SIG-M5 treated with dmso at 0.1 percent for 504 hours (cell line): ENCODE data around the gene PHC2.
"Not testable (repeated sequence)": the region's sequence is repeated elsewhere in the genome, so short reads cannot be mapped to it uniquely, and the experiment has no call there.

Experiments
- DNase-seq: peaks from one replicate; lab custom pipeline; 2025; ENCODE audit not compliant: unreplicated experiment; lab: John Stamatoyannopoulos, UW

Gene PHC2

DNA sequence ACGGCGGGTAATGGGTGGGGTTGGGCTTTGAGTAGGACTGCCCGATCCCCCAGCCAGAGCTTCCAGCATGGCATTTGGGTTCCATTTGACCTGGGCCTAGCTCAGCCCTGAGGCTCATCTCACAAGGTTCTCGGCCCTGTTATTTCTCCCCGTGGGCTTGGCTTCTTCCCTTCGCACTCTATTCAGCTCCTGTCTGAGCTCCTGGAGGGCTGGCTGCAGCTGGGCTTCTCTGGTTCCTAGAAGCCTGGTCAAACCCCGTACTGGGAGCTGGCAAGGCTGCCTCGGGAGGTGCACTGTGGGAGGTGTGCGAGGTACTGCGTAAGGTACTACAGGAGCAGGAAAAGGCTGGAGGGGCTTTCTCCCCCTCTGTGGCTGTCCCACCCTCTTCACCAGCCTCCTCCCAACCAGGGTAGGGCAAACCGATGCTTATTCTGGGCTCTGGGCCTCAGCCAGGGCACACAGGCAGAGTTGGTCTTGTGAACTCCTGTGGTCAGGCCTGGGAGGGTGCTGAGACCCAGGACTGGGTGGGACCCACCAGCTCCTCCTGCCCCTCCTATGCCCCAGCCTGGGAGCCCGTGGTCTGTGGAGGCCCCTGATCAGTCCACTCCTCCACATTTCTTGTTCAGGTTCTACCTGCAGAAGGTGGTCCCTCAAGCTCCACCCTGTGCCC, 110.8 kb downstream of the PHC2 start:
- DNase-seq = no peak

DNA sequence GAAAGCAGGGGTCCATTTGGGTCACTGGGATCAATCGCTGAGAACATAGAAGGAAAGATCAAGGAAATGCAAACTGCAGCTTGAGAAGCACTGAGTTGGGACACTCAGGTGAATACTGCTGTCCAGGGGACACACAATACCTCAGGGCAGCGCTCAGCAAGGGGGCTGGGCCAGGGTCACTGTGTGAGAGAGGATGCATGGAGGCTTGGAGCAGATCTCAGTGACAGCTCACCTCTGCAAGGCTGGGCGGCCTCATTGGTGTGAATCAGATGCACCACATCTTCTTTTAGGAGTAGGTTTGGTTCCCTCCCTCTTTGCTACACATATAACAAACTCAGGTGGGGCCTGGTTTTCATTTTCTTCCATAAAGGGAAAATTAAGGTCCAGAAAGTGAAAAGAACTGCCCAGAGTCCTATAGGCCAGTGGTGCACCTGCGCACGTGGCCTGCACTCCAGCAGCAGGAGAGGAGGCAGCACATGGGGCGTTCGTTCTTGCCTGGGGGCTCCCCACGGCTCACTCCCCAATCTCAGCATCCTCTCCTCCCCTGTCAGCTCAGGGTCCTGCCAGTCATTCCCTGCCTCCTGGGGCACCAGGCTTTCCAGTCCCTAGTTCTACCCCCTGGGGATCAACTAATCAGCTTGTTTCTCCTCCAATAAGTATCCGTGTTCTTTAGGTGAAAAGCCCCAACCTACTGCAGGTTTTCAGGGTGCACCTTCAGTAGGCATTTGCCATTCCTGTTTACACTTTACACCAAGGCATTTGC, 111.5 kb downstream of the PHC2 start:
- no peak for DNase-seq

- no peak for DNase-seq
Observed at GRCh38 chr1:33317946-33318345, 112.9 kb downstream of the PHC2 start.

DNA sequence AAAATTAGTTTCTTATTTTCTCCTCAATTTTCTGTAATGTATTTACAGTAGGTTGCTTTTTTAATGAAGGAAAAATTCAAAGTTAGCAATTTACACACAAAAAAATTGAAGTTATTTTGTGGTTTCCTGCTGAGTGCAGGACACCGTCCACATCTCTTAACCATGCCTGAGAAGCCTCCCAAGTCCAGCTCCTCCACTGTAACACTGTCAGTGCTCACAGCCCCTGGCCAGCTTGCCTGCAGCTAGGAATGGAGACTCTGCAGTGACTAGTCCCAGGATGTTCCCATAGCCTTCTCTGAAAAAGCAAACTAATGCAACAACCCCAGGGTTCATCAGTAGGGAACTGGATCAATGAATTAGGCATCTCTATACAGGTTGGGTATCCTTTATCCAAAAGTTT, 113.5 kb downstream of the PHC2 start:
- no peak for DNase-seq

- DNase-seq = no peak
Observed at GRCh38 chr1:33316601-33317000, 114.3 kb downstream of the PHC2 start.

GRCh38 chr1:33314416-33314815, 116.5 kb downstream of the PHC2 start:
- DNase-seq = no peak

- DNase-seq = no peak
Observed at GRCh38 chr1:33312413-33312749, 118.5 kb downstream of the PHC2 start.

DNA sequence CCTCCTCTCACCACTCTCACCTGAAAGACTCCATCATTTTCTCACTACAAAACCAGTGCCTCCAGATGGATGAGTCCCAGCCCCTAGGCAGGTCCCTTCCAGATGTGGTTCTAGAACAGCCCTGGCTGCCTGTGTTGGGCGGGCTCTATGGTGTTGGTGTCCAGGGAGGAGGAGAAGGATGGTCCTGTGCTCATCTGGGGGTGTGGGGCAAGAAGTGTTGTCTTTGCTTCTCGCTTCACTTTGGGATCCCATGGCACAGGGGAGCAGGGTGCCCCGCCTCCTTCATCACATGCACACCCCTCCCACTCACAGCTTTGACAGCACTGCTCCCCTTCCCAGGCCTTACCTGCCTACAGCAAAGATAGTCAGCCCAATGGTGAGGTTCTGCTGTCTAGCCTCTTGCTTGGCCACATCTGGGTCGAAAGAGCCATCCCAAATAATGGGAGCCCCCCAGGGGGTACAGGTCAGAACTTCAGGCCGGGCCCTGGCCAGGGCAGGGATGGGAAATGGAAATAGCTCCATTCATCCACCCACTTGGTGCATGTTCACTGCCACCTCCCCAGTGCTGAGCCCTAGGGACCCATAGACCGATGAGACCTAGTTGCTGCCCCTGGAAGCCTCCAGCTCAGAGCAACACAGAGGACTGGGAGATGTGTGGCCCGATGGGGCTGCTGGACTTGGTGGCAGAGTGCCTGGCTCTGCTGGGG, 119.0 kb downstream of the PHC2 start:
- DNase-seq = no peak

GRCh38 chr1:33310702-33311101, 120.2 kb downstream of the PHC2 start:
- DNase-seq = no peak

DNA sequence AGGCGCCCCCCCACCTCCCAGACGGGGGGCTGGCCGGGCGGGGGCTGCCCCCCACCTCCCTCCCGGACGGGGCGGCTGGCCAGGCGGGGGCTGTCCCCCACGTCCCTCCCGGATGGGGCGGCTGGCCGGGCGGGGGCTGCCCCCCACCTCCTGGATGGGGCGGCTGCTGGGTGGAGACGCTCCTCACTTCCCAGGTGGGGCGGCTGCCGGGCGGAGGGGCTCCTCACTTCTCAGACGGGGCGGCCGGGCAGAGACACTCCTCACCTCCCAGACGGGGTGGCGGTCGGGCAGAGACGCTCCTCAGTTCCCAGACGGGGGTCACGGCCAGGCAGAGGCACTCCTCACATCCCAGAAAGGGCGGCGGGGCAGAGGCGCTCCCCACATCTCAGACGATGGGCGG, 121.5 kb downstream of the PHC2 start:
- not testable (repeated sequence) for DNase-seq

DNA sequence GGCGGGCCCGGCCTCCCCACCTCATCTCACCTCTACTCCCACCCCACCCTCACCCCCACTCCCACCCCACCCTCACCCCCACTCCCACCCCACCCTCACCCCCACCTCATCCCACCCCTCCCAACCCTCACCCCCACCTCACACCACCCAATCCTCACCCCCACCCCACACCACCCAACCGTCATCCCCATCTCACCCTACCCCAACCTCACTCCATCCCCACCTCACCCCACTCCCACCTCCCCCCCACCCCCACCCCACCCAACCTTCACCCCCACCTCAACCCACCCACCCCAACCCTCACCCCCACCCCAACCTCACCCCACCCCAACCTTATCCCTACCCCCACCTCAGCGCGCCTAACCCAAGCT, 123.4 kb downstream of the PHC2 start:
- no peak for DNase-seq

- DNase-seq = no peak
Observed at GRCh38 chr1:33306653-33307493, 124.0 kb downstream of the PHC2 start.

DNA sequence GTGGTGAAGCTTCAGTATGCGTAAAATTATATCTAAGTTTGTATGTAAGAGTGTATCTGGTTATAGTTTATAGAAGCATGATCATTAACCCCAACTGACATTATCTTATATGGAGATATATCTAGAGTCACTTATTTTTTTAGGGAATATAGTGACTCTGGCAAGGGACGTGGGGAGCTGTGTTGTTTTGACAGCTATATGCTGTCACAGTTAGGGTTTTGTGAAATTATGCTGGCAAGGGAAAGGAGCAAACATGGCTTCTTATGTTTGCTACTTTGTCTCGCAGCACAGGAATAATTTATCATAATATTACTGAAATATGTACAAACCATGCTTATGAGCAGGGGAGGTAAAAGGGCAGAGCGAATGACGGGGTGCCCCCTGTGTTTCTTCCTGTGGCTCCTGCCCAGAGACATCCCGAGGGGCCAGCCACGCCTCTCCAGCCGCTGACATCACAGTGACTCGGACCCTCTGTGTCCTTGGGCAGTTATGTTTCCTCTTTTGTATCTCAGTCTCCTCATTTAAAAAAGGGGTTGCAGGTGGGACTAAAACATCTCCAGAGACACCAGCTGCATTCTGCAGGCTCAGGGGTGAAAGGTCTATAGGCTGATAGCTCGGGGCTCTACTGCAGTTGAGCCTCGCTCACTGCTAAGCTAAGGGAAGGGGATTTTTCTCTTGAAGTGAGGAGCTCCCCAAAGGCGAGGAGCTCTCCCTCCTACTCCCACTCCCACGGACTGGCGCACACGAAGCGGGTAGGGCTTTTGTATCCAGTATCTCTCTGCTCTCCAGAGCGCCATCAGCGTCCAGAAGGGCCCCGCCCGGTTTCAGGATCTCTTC, 124.9 kb downstream of the PHC2 start:
- DNase-seq = no peak

GRCh38 chr1:33305016-33305415, 125.9 kb downstream of the PHC2 start:
- no peak for DNase-seq

- DNase-seq = no peak
Observed at GRCh38 chr1:33302325-33302724, 128.6 kb downstream of the PHC2 start.

DNA sequence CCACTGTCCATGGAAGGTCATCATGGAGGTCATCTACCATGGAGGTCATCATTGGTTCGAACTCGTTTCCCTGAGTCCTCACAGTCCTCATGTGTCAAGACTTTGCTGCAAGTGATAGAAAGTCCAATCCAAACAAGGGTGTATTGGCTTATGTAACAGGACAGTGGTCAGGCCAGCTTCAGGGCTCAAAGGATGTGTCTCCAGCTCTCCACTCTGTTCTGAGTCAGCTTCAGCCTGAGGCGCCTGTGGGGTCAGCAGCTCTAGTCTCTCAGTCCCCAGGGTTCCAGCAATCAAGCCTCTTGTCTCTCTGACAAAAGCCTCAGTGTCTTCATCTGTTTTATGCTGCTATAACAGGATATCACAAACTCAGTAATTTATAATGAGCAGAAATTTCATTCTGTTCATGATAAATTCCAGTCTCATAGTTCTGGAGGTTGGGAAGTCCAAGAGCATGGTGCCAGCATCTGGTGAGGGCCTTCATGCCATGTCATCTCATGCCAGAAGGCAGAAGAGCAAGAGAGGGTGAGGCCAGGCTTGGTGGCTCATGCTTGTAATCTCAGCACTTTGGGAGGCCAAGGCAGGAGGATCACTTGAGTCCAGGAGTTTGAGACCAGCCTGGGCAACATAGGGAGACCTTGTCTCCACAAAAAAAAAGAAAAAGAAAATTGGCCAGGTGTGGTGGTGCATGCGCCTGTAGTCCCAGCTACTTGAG, 129.5 kb downstream of the PHC2 start:
- DNase-seq = no peak

GRCh38 chr1:33300673-33301072, 130.2 kb downstream of the PHC2 start:
- DNase-seq = no peak

- DNase-seq = no peak
Observed at GRCh38 chr1:33299461-33300155, 131.3 kb downstream of the PHC2 start.

DNA sequence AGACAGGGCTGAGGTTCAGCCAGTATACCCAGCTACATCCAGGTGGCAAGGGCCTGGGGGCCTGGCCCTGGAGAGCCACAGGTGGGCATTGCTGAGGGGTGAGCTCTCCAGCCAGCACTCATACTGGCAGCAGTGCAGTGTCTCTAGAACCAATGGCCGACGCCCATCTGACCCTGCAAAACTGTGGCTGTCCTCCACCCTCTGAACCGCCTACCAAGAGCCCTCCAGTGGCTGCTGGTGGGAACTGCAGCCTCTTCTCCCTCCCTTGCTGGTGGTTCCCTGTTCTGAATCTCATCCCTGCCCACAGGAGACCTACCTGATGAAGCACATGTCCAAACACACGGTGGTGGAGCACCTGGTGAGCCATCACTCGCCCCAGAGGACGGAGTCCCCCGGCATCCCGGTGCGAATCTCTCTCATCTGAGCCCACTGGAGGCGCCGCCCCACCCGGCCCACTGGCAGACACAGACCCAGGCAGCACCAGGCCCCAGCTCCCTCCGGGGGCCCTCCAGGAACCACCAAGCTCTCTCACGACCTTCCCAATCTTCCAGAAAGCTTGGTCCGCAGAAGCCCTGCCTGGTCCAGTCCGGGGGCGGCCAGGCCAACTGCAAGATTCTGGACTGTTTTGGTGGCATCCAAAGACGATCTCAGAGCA, 132.1 kb downstream of the PHC2 start:
- DNase-seq = peak; percentile 22
